ENCODE results near the gene TRMT10B. TPM values are rescaled to one million over a fixed set of nuclear protein-coding genes. Genes with fewer than 3 reads are reported as not detected.
"Not testable (repeated sequence)": the region's sequence is repeated elsewhere in the genome, so short reads cannot be mapped to it uniquely, and the experiment has no call there.

TRMT10B gene
- total RNA-seq, 4 donors from 2014 or later = 5.5 to 11.2 (median 6.8) TPM

- Histone ChIP-seq H3K27me3 (no peaks in the 10 kb centered on the region), H3K36me3 (peaks cover 0 to 3% (median 0%) of the 10 kb centered on the region in 4 donors), H3K9me3 (no peaks in the 10 kb centered on the region), H3K27ac (replicated peaks in 1 of 4) (peak within 1 kb of the TSS; percentile 89 to 93 (median 91)), H3K4me1 (peaks cover 27 to 53% (median 35%) of the 10 kb centered on the region in 4 donors), H3K4me3 (peak within 1 kb of the TSS; percentile 80 to 95 (median 93))
- WGBS = 0% methylated on average over 22 of the region's 72 CpGs
- TF ChIP-seq POLR2AphosphoS5 (IDR thresholded peaks at IDR 0.05) (peak; percentile 89), EP300 (IDR thresholded peaks at IDR 0.05) (no peak), CTCF (IDR thresholded peaks at IDR 0.05) (peak in 2 of 3 experiments; percentile 5), POLR2A (IDR thresholded peaks at IDR 0.05; ENCODE audit: low read depth) (peak; percentile 49)
- intact Hi-C loops (cut with DNase I) = loop anchor here (2.0 kb wide), 1 partner anchor 16 kb away; the partner anchor contains the start of gene EXOSC3
- peak; percentile 96 for DNase-seq (ENCODE audit: extremely low spot score)
Observed at GRCh38 chr9:37800631-37801286, 47.2 kb downstream of the TRMT10B start, which contains the start of gene DCAF10. TSS of gene DCAF10 (plus strand) at chr9:37800797. CDS start at chr9:37800867, 70 bp downstream.

DNA sequence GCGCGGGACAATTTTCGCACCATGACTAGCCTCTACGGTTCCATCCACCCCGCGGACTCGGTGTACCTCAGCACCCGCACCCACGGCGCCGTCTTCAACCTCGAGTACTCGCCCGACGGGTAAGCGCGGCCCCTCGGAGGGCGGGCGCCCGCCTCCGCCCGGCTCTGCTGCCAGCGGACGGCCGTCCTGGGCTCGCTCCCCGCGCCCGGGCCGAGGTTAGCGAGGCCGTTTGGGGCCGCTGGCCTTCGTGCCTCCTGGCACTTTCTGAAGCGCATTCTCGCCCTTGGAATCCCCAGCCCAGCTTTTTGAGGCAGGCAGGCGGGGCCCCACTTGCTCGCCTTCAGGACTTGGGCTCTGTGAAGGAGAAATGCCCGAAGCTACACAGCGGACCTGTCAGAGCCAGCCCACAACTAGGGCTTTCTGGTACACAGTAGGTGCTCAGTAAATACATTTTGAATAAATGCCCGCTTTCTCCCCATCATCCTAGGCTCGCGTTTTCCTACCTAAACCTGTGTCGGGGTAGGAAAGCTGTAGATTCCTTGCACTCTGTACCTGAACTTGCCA lies 47.8 kb downstream of the TRMT10B start:
- no peaks in the 10 kb centered on the region for H3K27me3 ChIP-seq
- peaks cover 27 to 59% (median 37%) of the 10 kb centered on the region in 4 donors for H3K4me1 ChIP-seq
- peaks cover 0 to 3% (median 0%) of the 10 kb centered on the region in 4 donors for H3K36me3 ChIP-seq
- H3K27ac ChIP-seq (replicated peaks in 1 of 4) = peak overlapping the region; percentile 89 to 93 (median 91)
- TF ChIP-seq POLR2AphosphoS5 (IDR thresholded peaks at IDR 0.05) = no peak
- no peak for TF ChIP-seq EP300 (IDR thresholded peaks at IDR 0.05)
- no peak for TF ChIP-seq POLR2A (IDR thresholded peaks at IDR 0.05; ENCODE audit: low read depth)
- TF ChIP-seq CTCF (IDR thresholded peaks at IDR 0.05) = no peak
- no peak for DNase-seq (ENCODE audit: extremely low spot score)
- peak overlapping the region; percentile 80 to 95 (median 93) for H3K4me3 ChIP-seq
- H3K9me3 ChIP-seq = no peaks in the 10 kb centered on the region
- intact Hi-C loops (cut with DNase I) = loop anchor here (2.0 kb wide), 1 partner anchor 17 kb away; the partner anchor contains the start of gene EXOSC3
- WGBS = 2% methylated on average over 14 of the region's 45 CpGs

DNA sequence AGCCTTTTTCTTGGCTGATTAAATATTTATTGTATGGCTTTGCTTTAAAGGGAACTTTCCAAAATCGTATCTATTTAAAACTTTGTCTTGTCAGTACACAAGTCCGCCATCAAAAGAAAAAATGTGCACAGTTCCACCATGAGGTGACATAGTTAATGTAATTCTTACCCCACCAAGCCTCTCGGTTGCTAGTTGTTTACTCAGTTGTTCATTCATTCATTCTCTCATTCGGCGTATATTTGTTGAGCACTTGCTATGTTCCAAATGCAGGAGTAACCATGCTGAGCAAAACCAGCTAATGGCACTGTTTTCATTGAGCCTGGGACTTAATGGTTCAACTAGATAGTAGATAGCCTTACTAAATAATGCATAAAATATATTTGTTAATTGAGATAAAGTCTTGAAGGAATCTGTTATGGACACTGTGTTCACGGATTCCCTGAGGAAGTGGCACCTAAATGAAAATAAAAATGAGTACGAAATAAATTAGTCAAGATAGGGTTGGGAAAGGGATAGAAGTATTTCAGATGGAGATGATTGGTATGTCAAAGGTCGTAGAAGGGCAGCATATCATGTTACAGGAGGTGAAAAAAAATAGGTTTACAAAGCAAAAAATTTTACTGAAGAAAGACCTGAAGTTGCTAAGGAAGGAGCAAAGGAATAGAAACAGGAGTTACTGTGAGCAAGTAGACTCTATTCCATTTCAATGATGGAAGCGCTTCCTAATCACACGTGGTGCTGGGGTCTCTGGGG lies 48.5 kb downstream of the TRMT10B start:
- Histone ChIP-seq H3K27ac (replicated peaks in 1 of 4) (peak overlapping the region in 2 of 4 donors; percentile 90 to 93), H3K9me3 (no peaks in the 10 kb centered on the region), H3K4me3 (peak overlapping the region; percentile 80 to 95 (median 93)), H3K36me3 (no peaks in the 10 kb centered on the region), H3K27me3 (no peaks in the 10 kb centered on the region), H3K4me1 (peaks cover 27 to 64% (median 40%) of the 10 kb centered on the region in 4 donors)
- no peak for TF ChIP-seq POLR2A (IDR thresholded peaks at IDR 0.05; ENCODE audit: low read depth)
- TF ChIP-seq POLR2AphosphoS5 (IDR thresholded peaks at IDR 0.05) = no peak
- no peak for TF ChIP-seq CTCF (IDR thresholded peaks at IDR 0.05)
- TF ChIP-seq EP300 (IDR thresholded peaks at IDR 0.05) = no peak
- intact Hi-C loops (cut with DNase I) = loop anchor here (2.0 kb wide), 1 partner anchor 17 kb away; the partner anchor contains the start of gene EXOSC3
- DNase-seq (ENCODE audit: extremely low spot score) = no peak
- 56% methylated on average over 10 of the region's 10 CpGs for WGBS

GRCh38 chr9:37806271-37806670 lies 52.7 kb downstream of the TRMT10B start:
- intact Hi-C loops (cut with DNase I) = no loop called here
- Histone ChIP-seq H3K27me3 (no peaks in the 10 kb centered on the region), H3K36me3 (peaks cover 0 to 5% (median 0%) of the 10 kb centered on the region in 4 donors), H3K9me3 (no peaks in the 10 kb centered on the region), H3K4me3 (no peak overlapping the region), H3K27ac (replicated peaks in 1 of 4) (no peak overlapping the region), H3K4me1 (peaks cover 20 to 50% (median 32%) of the 10 kb centered on the region in 4 donors)
- no peak for TF ChIP-seq CTCF (IDR thresholded peaks at IDR 0.05)
- no peak for TF ChIP-seq POLR2A (IDR thresholded peaks at IDR 0.05; ENCODE audit: low read depth)
- no peak for TF ChIP-seq EP300 (IDR thresholded peaks at IDR 0.05)
- no peak for TF ChIP-seq POLR2AphosphoS5 (IDR thresholded peaks at IDR 0.05)
- WGBS = 77% methylated on average over 4 of the region's 4 CpGs
- no peak for DNase-seq (ENCODE audit: extremely low spot score)

- H3K27me3 ChIP-seq; DNase-seq (ENCODE audit: extremely low spot score); H3K27ac ChIP-seq (replicated peaks in 1 of 4); H3K4me3 ChIP-seq; H3K36me3 ChIP-seq; intact Hi-C loops (cut with DNase I); H3K9me3 ChIP-seq: not testable (repeated sequence)
- WGBS = 95% methylated on average over 15 of the region's 15 CpGs
- peaks cover 0 to 16% (median 7%) of the 10 kb centered on the region in 4 donors for H3K4me1 ChIP-seq
Observed at GRCh38 chr9:37809676-37810075, 56.1 kb downstream of the TRMT10B start.
